IPS-NIHi11 (cell line): ENCODE results near the gene GET3.
A peak's percentile ranks its signal among the peaks of the same experiment; 100 is the strongest.
"Not testable (repeated sequence)": the region's sequence is repeated elsewhere in the genome, so short reads cannot be mapped to it uniquely, and the experiment has no call there.

ENCODE experiments used
- DNase-seq: peaks from one replicate; pipeline ENCODE4 v3.0.0; 2012; ENCODE audit warnings: mixed read lengths, low spot score

The GET3 gene

GRCh38 chr19:12792051-12792852, 55.0 kb downstream of the GET3 start:
- DNase-seq: no peak

GRCh38 chr19:12792853-12793289, 55.6 kb downstream of the GET3 start:
- no peak for DNase-seq

- peak; percentile 89 for DNase-seq
Measured at GRCh38 chr19:12793290-12794195, 56.2 kb downstream of the GET3 start.

GRCh38 chr19:12794196-12794941, 57.1 kb downstream of the GET3 start:
- no peak for DNase-seq

GRCh38 chr19:12794971-12795381, 57.7 kb downstream of the GET3 start:
- DNase-seq: no peak

GRCh38 chr19:12796146-12797071, 59.1 kb downstream of the GET3 start:
- peak; percentile 64 for DNase-seq

- no peak for DNase-seq
Measured at GRCh38 chr19:12797141-12797587, 59.9 kb downstream of the GET3 start.

GRCh38 chr19:12797607-12798006, 60.3 kb downstream of the GET3 start:
- not testable (repeated sequence) for DNase-seq
